AG08396 (cell line): ENCODE results near the gene OSM.

ENCODE experiments used
- DNase-seq: peaks from one replicate; pipeline ENCODE4 v3.0.0; 2012; ENCODE audit warnings: low spot score, mixed read lengths

The OSM gene

DNA sequence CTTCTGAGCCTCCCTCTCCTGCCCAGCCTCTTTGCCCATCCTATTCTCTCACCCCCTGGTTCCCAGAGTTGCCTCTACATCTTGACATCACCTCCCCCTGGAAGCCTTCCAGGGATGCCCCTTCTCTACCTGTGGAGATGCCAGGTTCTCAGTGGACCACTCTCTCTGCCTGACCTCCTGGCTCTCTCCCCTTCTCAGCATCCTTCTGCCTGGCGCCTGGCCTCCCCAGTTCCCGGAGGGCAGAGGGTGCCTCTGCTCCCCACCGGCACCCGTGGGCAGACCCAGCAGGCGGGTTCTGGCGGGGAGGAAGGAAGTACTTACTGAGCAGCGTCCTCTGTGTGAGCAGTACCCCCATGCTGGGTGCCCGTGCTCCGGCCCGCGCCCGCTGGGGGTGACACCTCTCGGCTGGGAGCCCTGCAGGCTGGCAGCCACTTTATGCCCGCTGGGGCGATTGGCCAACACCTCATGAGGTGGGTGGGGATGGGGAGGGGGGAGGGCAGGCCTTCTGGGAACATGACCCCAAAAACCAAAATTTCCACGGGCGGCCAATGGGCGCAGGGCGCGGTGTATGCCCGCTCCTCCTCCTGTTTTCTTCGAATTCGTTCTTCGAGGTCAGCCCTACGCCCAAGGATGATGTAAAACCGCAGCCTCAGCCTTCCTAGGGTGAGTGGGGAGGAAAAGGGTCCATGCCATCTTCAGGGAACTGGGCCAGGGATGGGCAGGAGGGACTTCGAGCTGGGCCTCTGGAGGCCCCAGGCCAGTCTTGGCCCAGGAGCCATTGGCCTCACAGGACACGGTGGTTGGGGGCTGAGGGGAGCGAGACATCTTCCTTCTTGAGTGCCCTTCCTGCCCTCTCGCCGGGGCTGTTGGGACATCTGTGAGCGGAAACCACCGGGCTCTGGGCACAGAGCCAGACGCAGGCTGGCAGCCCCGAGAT lies at the start of gene OSM:
TSS of gene OSM (minus strand) at position 407 of the 937 bp plus-strand sequence. CDS start at position 355, 52 bp downstream.
- DNase-seq: no peak

DNA sequence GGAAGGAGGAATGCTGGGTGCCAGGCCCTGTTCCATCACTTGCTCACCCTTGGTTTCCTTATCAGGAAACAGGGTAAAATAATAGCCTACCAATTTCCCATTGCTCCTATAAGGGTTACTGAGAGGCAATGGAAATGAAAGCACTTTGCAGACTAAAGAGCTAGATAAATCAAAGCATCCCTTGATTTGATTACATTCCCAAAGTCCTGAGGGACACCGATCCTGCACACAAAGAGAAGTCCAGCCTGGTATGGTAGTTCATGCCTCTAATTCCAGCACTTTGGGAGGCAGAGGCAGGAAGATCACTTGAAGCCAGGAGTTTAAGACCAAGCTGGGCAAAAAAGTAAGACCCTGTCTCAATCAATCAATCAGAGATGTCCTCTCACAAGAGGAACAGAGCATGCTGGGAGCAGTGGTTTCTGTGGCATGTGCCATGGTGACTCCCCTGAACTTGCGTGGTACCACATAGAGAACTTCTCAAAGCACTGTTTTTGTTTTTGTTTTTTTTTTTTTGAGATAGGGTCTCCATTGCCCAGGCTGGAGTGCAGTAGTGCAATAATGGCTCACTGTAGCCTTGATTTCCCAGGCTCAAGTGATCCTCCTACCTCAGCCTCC lies 49.4 kb upstream of the OSM start:
- no peak for DNase-seq

DNA sequence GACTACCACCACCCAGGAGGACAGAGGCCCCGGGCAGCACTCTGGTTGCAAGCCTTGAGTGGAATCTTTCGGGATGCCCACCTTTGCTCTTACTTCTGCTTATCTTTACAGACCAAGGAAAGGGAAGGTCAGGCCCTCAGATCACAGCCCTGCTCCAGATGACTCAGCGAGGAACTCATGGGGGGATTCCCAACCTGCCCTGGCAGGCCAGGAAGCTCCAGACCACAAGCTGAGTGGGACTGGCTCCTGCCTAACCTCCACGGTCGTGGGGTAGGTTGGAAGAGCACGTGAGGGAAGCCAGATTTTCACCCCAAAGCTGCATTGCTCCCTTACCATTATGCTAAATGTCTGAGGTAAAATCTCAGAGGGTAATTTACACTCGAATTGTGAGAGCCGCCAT lies 48.3 kb upstream of the OSM start:
- no peak for DNase-seq

DNA sequence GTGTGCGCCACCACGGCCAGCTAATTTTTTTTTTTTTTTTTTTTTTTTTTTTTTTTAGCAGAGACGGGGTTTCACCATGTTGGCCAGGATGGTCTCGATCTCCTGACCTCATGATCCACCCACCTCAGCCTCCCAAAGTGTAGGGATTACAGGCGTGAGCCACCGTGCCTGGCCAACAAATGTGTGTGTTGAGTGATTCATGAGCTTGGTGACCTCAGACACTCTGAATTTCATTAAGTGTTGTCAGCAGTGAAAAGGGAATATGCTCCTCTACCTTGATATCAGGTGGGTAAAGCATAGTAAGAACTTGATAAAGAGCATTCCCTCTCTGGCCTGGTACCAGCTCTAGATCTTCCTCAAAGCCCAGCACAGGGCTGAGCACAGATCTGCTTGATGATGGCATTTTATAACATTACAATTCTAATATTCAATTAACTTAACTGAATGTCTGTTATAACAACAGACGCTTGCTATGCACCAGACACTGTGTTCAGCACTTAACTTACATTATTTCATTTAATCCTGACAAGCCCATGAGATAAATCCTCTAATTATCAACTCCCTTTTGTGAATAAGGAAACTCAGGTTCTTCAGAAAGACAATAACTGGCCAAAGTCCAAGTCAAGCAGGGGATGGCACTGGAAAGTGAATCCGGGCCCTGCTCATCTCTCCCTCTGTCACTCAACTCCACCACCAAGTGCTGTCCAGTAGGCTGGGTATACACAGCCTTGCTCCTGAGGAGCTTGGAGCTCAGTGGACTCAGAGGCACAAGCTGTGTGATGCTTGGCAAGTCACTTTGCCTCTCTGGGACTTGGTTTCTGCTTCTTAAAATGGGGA lies 47.1 kb upstream of the OSM start:
- no peak for DNase-seq

DNA sequence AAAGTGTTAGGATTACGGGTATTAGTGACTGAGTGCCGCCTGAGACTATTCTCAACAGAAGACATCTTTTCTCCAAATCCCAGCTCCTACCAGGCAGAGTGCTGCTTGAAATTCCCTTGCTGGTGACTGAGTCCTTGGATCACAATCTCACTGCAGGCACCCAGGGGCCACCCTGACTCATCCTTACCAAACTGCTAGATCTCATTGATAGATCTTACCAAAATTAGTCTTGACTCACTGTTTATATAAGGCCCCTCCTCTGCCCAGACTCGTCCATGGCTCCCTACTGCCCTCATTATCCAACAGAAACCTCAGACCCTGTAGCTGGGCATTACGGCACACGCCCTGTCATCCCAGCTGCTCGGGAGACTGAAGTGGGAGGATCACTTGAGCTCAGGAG lies 45.4 kb upstream of the OSM start:
- DNase-seq: peak; percentile 59

DNA sequence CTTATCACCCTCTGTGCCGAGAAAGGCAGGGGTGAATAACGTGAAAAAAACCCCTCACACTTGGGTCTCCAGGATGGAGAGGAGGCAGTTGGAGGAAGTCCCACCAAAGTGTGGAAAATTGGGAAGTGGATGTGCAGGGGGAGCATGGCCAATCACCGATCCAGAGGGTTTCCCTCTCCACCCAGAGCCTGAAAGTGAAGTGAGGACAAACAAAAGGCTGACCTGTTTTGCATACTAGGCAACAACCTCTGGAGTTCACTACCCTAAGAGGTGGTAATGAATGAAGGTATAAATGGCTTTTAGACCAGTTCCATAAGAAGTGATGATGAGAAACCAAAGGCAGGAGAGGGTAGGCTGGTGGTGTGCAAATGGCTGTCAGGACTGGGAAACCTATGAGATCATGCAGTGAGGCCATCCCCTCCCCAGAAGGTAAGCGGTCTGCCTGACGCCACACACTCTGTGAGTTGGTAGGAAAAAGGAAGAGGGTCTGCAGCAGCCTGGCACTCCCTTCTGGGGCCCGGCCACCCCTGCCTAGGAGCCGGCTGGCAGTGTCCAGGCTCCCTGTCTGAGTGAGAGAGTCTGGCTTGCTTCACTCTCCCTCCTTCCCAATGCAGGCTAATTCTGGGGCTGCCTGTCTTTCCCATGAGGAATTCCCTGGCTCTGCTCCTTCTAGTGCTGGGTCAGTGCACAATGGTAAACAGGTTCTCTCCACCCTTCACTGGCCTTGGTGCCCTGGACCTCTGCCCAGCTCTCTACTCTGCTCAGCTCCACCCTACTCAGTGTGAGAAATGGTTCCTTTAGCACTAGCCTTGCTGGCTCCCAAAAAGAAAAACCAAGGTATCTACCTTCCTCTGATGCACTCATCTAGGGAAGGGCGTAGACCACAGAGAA lies 44.5 kb upstream of the OSM start:
- DNase-seq: peak; percentile 69

DNA sequence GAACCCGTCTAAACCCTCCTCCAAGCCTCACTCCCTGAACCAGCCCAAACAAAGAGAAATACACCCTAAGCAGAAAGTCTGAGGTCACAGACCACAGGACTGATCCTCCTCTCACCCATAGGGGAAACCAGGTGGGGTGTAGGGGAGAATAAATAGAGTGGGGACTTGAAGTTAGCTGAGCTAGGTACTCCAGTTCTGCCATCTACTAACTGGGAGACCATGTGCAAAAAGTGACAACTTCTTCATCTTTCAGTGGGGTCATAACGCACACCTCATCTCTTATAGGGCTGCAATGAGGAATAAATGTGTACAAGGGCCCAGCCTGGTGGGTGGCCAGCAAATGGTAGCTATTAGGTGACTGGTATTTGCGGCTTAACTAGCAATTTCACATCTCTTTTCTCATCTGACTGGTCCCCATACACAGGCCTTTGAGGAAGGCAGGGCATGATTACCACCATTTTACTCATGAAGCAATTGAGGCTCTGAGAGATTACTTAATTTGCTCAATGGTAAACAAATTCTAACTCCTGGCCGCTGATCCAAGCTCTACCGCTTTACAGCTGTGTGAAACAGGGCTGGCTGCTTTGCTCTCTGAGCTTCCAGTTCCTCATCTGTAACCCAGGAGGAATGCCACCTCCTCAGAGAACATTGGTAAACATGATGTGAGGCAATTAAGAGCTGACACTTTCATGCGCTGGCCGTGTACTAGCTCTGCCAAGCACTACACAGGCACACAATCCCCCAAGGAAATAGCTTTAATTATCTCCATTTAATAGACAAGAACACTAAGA lies 43.5 kb upstream of the OSM start:
- peak; percentile 36 for DNase-seq

DNA sequence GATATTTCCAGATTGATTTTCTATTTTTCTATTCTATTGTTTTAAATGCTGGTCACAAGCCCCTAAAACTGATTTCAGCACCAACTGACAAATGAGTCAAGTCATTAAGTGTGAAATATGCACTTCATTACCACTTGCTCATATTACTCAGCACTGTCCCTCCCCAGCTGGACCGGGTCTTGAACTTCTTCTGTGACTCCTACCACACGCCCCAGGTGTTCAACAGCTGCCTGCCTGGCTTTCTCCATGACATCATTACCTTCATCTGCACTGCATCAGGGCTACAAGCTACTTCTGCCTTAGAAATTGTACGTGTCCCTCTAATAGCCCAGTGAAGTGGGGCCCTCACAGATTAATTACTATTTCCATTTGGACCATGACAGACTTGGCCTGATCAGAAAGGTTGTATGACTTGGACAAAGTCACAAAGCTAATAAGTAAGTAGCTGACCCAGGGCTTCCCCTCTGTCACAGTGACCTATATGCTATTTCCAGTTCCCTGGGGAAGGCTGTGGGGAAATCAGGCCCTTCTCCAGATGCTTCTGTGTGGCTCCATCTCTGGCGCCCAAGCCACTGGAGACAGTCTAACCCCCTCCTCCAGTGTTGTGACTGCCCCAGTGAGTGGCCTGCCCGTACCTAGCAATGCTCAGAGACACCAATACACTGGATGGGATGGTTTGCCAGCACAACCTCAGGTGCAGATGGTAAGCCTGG lies 42.0 kb upstream of the OSM start:
- DNase-seq: no peak

DNA sequence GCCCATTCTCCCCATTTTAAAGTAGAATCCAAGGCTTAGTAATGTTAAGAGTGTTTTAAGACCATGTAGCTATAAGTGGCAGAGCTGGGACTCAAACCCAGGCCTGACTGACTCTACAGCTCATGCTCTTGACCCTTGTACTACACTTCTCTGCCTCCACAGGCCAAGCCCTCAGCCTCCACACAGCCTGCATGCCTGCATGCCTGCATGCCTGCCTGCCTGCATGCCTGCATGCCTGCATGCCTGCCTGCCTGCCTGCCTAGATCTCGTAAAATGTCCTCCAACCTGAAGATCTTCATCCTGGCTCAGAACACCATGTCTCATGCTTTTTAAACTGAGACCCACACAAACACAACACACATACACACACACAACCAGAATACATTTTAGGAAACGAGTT lies 41.4 kb upstream of the OSM start:
- DNase-seq: no peak

DNA sequence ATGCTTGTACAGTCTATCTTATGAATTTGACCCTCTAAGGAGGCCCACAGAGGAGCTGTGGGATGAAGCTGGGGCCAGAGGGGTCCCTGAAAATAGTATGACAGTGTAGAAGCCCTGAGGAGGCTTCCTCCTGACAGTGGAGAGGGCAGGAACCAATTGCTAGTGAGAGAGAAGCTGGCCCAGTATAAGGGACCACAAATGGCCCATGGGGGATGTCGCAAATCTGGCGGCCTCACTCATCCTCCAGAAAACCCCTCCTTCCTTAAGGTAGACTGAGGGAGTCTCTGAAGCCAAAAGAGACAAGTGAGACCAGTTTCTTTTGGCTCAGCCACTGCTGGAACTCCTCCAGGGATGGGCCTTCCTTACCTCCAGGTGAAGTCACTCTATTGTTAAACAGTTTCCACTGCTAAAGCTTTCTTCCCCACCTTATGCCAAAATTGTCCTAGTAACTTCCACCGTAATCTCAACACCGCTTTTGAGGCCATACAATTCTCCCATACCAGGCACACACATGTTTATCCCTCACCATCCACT lies 40.5 kb upstream of the OSM start:
- no peak for DNase-seq

DNA sequence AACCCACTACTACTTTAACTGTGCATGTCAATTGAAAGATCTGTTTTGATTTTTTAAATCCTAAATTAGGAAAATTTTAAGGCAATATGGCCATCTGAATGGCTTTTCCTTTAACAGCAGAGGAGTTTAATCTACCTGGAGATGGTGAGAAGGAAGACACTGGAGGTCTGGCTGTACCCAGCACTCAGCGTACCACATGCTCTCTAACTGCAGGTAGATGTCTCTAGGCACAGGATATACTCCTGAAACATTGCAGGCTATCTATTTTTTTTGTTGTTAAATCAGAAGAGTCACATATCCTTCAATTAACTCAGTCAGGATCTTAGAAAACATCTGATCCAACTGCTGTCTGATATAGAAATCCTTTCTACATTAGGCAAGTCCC lies 40.0 kb upstream of the OSM start:
- no peak for DNase-seq

DNA sequence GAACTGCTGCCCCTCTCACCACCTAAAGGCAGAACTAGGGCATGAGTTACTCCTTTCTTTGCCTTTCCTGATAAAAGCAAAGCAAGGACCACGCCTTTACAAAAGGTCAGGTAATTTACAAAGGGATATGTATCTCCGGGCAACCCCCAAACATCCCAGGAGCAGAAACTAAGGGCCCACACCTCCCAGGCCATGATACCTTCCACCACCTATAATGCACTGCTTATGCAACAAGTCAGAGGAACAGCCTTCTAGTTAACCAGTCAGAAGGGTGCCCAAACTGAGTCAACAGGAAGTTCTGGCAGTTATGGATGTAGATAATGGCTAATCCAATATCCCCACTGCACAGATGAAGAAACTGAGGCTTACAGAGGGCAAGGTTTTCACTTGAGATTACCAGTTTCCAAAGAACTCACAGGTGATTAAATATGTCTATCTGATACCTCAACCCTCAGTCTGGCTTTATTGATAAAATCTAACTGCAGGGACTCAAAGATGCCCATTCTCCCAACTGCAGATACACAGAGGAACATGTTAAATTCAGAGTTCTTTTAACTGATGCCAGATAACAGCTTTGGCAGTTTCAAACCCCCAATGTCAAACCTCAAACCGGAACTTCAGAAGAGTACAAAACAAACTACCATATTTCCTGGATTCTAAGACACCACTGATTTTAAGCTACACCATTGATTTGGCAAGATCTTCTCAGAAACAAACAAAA lies 39.4 kb upstream of the OSM start:
- no peak for DNase-seq

DNA sequence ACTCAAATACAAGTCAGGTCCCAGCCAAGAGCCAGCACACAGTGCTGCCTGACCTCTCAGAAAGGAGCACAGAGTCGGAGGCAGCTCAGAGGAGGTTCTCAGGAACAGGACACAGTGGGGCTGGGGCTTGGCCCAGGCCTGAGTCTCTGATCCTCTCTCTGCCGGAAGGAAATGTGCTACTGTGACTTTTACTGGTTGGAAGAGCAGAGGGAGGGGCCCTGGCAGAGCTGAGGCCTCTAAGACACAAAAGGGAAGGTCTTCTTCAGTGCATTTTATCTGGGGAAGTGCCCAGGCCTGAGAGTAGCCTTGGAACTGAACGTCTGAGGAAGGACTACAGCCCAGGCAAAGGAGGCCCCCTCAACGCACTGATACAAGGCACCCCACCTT lies 38.9 kb upstream of the OSM start:
- DNase-seq: no peak

DNA sequence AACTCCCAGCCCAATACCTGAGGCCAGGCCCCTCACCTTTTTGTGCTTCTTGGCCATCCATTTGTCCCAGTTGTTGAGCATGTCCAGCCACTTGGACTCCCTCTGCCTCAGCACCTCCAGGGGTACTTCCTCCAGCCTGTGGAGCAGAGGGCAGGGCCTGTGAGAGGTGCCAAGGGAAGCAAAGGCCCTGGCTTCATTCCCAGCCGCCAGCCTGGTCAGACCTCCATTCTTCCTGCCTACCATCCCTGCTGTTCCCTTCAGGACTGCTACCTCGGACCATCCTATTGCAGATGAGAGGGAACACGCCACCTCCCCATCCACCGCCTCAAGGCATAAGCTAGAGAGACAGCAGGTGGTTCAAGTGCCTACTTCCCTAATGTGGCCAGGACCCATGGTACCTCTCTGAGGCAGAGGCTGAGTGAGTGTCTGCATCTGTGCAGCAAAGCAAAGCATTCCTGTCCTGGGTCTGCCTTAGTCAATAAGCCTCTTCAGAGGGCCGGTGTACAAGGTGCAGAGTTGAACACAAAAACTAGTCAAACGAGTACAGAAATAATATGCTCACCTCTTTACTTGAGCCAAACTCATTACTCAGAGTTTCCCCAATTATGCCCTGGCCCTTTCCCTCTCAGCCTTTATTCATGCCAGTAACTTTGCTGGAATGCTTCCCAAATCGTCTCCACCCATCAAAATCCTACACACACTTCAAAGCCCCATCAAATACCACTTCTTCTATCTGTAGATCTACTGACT lies 38.0 kb upstream of the OSM start:
- no peak for DNase-seq

DNA sequence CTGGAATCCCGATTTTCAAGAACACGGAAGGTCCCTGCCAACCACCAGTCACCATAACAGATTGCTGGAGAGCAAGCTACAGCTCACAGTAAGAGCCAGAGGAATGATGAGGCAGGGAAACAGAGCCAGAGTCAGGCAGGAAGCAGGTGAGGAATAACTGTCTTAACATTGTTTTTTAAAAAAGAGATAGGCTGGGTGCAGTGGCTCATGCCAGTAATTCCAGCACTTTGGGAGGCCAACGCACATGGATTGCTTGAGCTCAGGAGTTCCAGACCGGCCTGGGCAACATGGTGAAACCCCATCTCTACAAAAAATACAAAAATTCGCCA lies 36.1 kb upstream of the OSM start:
- no peak for DNase-seq

DNA sequence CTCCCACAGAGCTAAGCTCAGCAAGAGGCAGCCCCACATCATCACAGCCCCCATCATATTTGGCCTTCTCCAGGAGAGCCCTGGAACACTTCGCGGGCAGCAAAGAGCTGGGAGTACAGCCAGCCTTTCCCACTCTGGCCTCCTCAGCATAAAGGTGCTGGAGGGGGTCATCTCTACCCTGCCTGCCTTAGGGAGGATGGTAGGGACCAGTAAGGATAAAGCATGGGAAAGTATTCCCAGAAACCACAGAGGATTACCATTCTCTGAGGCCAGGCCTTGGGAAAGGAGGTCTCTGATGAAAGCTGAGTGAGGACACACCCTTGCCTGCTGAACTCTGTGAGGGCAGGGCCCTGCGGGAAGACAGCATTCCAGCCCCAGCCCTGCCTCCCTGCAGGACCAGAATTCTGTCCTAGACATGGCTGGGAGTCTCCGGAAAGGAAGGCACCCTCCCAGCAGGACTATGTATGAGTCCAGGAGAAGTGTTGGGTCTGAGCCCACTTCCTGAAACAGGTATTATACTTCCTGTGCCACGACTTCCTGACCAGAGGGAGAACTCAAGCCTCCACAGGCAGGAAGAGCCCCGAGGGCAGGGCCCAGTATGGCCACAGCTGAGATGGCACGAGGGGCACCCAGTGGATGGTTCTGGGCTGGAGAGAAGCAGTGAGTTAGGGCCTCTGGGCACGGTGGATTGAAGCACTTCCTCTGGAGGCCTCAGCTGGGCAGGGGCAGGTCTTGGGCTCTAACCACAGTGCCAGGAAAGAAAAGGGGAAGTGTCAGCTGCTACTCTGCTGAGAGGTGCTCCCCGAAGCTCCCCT lies 35.6 kb upstream of the OSM start:
- peak; percentile 37 for DNase-seq

DNA sequence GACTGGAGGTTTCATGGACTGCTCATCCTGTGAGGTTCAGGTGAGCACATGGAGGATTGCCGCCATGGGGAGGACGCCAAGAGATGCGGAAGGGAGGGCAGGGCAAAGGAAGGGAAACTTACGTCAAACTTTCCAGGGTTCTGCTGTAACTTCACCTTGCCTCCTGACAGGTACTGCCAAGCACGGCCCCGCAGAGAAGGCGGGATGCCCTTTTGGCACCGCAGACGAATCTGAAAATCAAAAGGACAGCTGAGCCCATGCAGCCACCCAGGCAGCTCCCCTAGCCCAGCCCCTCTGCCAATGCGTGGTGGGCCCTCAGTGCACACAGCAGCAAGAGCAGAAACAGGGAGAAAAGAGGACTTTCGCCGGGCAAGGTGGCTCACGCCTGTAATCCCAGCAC lies 32.7 kb upstream of the OSM start:
- DNase-seq: no peak
